H1 (cell line): ENCODE results near the gene RNF123. TPM values are rescaled to one million over a fixed set of nuclear protein-coding genes. Genes with fewer than 3 reads are reported as not detected.

Experiments used
- CREB1 ChIP-seq: IDR thresholded peaks from 2 replicates; pipeline ENCODE4 v1.6.1; 2012; ENCODE audit warnings: inconsistent platforms
- GABPA ChIP-seq: IDR thresholded peaks from 2 replicates; pipeline ENCODE4 v1.6.1; 2011; ENCODE audit warnings: mild to moderate bottlenecking, low read length, moderate library complexity, borderline replicate concordance; ENCODE audit not compliant: insufficient read depth
- SIN3A ChIP-seq, 2 experiments: IDR thresholded peaks in 1 of 2; conservative IDR thresholded peaks in 1 of 2; 2 replicates each; pipeline ENCODE4 v1.6.1; 2011 to 2012; ENCODE audit warnings: low read length in 2 of 2, improper control_type of control experiment in 1 of 2, low read depth in 1 of 2, mild to moderate bottlenecking in 1 of 2
- SUZ12 ChIP-seq: fragments of 200-600 bp; sonication (generic); IDR thresholded peaks from 2 replicates; pipeline ENCODE4 v1.6.1; 2012; ENCODE audit warnings: mild to moderate bottlenecking, inconsistent platforms, low read length, moderate library complexity, mixed read lengths
- TAF7 ChIP-seq: optimal IDR thresholded peaks from 2 replicates; pipeline ENCODE3; 2011; ENCODE audit warnings: low read depth, mild to moderate bottlenecking, inconsistent platforms, low read length, moderate library complexity, borderline replicate concordance
- polyA plus RNA-seq, 7 experiments: library from polyadenylated mRNA; depleted of rRNA in 3 of 7; stranded (reverse) in 5 of 7; unstranded in 2 of 7; fragments of >200 nt in 5 of 7; fragments of 200-250 nt in 2 of 7; gene quantifications; 1 replicate in 5 of 7; 2 replicates in 1 of 7; 4 replicates in 1 of 7; pipeline versions ENCODE4 v1.2.1 to v1.2.3, GENCODE V29; 2011 to 2013; ENCODE audit warnings: missing spikeins in 2 of 7, mixed read lengths in 2 of 7
- total RNA-seq: library from RNA; stranded (reverse); fragmentation: NEBNext Ultra II Directional; extraction: Animal tissue kit (Norgen Biotek cat#: 25700); gene quantifications from 2 replicates; pipeline ENCODE4 v1.2.1, GENCODE V29; 2021

RNF123 gene
- total and polyA plus RNA-seq, 2 of the 8 experiments (the other 6 are each of a cell fraction or from before 2014, with no cell fraction given), result 30.5 to 57.7 TPM

- TF ChIP-seq TAF7, result no peak
- no peak for TF ChIP-seq GABPA
- no peak for TF ChIP-seq CREB1
- no peak for TF ChIP-seq SUZ12
- no peak for TF ChIP-seq SIN3A (conservative IDR thresholded peaks at IDR 0.05 in 1 of 2, IDR thresholded peaks at IDR 0.05 in 1 of 2; ENCODE audit: low read depth in 1 of 2, low read length in 2 of 2)
Observed at GRCh38 chr3:49642708-49643145, 46.6 kb upstream of the RNF123 start (continued).
